NCI-H510A (cell line): Measurements from ENCODE around the gene RFNG.

Source experiments
- DNase-seq: peaks from one replicate; lab custom pipeline; 2025; lab: John Stamatoyannopoulos, UW

RFNG gene

GRCh38 chr17:82051776-82052637 lies at the start of gene RFNG, which contains the start of gene GPS1:
TSS of gene RFNG (minus strand) at chr17:82051811. CDS start at chr17:82051766, 45 bp downstream.
TSS of gene GPS1 (plus strand) at chr17:82051898. CDS start at chr17:82051932, 34 bp downstream.
- peak; percentile 68 for DNase-seq

DNA sequence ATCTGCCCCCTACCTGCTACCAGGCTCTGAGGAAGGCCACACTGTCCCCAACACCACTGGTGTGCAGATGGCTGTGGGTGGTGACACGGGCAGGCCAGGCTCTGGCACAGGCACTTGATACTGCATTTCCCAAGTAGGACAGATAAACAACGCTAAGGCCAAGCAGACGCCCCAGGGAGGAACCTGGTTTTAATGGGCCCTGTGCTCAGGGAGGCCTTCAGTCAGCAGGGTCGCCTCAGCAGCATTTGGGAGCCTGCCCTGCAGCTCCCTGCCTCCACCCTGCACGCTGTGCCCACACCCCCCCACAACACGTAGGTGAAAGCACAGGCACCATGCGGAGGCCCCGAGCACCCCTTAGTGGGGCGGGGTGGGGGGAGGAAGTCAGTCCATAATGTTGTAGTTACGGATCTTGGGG lies 49.7 kb upstream of the RFNG start:
- no peak for DNase-seq

DNA sequence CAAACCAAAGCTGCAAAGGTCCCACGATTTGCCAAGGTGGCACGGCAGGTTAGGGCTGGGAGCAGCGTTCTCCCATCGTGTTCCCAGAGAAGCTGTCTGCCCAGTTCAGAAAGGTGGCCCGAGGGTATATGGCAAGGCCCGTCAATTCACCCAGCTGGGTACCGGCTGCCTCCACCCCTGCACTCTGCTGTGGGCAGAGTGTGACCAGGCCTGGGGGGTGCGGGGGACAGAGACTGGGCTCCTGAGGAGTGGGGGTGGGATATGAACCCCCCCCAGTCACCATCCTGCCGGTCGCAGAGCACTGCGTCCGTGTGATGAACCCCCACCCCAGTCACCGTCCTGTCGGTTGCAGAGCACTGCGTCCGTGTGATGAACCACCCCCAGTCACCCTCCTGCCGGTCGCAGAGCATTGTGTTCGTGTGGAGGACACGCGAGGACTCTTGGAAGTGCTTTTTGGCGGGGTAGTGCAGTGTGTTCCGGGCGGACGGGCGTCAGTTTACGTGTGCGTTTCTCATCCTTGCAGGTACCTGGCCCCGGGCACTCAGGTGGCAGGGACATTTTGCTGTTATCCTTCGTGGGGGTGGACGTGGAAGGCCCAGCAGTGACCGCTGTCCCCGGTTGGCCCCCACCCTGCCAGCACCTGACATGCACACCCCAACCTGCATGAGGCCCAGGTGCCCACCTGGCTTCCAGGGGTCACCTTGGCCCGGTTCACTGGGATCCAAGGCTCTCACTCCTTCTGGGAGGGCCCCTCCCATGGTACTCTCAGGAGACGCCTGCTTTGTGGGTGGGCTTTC lies 49.1 kb upstream of the RFNG start:
- no peak for DNase-seq

GRCh38 chr17:82098939-82099763 lies 47.5 kb upstream of the RFNG start:
- DNase-seq: no peak

DNA sequence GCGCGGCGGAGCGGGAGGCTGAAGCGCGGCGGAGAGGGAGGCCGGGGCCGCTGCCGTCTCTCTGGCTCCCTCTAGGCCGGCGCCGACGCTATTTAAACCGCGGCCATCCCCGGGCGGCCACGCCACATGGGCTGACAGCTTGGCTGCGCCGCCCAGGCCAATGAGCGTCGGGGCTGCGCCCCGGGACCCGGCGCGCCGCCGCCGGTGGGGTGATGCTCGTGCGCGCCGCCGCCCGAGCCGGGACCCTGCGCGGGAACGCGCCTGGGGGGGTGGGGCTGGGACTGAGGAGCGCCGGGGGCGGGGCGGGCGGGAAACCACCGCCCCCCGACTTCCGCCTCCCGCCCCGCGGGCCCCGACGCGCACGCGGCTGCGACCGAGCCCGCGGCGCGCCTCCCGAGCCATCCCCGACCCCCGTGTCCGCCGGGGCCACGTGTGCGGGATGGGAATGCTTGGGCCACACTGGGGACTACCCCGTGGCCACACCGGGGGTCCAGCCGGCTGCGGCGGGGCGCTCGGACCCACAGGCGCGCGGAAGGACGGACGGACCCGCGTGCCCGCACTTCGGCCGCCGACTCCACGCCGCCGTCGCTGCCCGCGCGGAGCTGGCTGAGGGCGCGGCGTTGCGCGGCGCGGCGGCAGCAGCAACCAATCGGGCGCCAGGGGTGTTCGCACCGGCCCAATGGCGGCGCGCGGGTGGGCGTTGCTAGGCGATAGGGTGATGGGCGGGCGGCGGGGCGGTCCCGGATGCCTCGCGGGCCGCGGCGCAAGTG lies 46.7 kb upstream of the RFNG start, which contains the start of gene FASN:
TSS of gene FASN (minus strand) at position 68 of the 770 bp plus-strand sequence. CDS start 1,791 bp downstream, outside the sequence.
- DNase-seq: peak; percentile 94

DNA sequence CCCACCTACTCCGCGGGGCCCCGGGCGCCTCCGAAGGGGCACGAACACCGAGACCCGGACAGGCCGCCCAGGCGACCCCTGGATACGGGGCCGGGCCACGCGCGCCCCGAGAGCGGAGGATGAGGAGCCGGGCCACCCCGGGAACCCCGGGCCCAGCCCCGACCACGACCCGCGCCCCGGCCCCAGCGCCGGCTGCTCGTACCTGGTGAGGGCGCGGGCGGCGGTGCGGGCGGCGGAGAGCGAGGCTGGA lies 46.2 kb upstream of the RFNG start:
- no peak for DNase-seq

DNA sequence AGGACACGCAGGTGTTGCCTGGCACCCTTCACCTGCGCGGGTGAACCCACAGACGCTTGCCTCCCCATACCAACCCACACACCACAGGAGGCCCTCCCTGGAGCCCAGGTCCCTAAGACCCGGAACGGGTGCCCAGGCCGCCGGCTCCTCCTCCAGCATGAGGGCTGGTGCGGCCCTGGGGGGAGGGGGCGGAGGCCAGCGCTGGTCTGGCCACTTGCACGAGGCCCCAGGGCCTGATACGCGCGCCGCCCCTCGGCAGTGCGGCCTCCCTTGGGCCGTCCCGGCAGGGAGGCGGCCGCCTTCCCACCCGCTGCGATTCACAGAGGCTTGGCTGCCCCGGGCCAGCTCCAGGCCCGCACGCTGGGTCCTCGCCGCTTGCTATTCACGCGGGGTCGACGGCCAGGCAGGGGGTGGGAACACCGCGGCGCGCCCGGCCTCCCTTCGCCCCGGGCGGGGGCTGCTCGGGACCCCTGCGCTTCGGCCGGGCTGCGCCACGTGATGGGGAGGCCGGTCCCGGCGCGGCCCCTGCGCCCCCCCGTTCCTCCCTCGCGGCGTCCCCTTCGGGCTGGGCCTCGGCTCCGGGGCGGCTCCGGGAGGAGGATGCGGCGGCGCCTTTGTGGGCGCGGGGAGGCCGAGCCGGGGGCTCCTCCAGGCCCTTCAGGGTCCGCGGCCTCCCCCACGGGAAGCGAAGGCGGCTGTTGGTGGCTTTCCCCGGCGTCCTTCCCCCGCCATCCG lies 45.7 kb upstream of the RFNG start:
- DNase-seq: peak; percentile 35

DNA sequence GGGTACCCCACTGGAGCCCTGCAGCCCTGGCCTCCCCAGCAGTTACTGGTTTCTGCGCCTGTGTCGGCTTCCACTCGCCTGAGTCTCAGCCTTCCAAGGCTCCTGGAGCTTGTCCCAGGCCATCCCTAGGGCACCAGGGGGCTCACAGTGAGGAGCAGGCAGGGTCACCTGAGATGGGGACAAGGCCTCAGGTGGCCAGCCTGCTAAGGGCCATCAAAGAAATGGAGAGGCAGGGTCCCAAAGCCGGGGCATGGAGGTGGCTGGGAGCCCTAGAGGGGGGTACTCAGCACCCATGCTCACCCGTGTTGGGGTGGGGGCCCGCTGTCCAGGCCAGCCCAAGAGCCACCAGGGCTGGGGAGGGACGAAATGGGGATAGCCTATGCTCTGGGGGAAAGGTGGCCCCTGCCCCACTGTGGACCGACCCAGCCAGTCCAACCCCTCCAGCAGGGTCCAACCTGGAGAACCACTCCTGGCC lies 45.1 kb upstream of the RFNG start:
- DNase-seq: no peak

- DNase-seq: no peak
These were observed 44.4 kb upstream of the RFNG start for GRCh38 chr17:82095777-82096708.

- DNase-seq: no peak
These were observed 43.5 kb upstream of the RFNG start for GRCh38 chr17:82094931-82095776.

GRCh38 chr17:82092995-82093751 lies 41.6 kb upstream of the RFNG start:
- no peak for DNase-seq

GRCh38 chr17:82092628-82092994 lies 41.0 kb upstream of the RFNG start:
- no peak for DNase-seq

DNA sequence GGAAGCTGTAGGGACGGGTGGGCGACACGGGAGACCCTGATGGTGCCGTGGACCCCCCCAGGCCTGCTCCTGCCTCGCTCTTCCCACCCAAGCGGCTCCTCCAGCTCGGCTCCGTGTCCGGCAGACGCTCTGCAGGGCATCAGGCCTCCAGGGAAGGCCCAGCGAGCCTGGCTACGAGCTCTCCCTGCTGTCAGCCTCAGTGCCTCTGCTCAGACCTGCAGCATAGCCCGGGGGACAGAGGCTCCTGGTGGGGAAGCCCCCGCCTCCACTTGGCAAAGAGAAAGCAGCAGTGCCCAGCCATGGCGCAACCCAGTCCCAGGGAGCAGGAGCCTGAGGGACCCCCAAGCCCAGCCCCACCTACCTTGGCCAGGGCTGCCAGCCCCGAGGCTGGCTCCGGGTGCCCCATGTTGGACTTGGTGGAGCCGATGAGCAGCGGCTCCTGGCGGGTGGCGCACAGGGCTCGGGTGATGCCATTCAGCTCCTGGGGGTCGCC lies 40.5 kb upstream of the RFNG start:
- DNase-seq: no peak

DNA sequence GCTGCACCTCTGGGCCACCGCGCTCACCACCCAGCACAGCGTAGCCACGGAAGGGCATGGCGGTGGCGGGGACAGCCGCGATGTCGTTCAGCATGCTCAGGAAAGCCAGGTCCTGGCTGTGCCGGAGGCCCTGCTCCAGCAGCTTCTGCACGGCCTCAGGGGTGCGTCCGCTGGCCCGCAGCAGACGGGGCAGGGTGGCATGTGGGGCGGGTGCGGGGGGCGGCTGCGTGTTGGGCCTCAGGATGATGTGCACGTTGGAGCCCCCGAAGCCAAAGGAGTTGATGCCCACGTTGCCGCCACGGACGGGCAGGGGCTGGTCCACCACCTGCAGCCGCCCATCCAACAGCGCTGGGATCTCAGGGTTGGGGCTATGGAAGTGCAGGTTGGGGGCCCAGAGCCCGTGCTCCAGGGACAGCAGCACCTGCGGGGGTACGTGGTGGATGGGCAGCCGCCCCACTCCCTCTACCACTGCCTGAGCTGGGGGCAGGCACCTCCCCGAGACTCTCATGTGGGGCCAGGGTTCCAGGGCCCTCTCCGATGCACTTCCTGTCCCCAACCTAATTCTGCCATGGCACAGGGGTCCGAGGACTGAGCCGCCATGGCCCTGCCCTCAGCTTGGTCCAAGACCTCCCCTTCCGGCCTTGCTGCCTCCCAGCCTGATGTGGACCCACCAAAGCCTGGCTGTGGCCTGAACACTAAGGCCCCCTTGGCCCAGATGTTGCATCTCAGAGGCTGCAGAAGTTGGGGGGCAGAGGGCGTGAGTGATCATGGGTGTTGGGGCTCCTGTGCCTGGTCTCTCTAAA lies 39.9 kb upstream of the RFNG start:
- DNase-seq: no peak

DNA sequence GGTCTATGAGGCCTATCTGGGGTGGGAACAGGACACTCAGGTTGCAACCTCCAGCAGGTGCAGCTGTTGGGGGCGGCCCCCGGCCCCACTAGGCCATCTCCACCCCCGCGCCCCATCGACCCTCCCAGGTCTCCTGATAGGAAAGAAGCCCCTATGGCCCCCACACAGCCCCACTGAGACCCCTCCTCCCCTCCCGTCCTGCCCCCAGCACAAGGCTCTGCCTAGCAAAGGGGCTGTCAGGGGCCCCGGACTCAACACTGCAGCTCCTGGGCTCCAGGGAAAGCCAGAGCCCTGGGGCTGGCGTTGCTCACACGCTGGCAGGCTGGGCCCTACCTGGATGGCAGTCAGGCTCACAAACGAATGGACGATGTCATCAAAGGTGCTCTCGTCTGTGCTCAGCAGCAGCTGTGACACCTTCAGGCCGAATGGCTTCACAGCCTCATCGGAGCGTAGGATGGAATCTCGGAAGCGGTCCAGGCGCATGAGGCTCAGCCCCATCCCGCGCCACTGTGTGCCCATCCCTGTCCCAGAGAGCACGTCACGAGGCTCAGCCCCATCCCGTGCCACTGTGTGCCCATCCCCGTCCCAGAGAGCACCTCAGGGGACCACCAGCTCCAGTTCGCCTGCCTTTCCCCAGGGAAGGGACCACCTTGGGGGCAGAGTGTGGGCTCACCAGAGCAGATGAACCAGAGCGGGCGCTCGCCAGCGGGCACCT lies 39.1 kb upstream of the RFNG start:
- no peak for DNase-seq
